Esophagus muscularis mucosa (tissue), 4 donors: ENCODE data around the gene ADGRG1. TPM values are rescaled to one million over a fixed set of nuclear protein-coding genes. Genes with fewer than 3 reads are reported as not detected.

Experiments used
- DNase-seq: peaks from one replicate; pipeline ENCODE4 v3.0.0-alpha.2; 2017; ENCODE audit errors: extremely low spot score
- H3K27ac ChIP-seq, 4 donors: fragments of 200-600 bp; sonication (generic); replicated peaks in 1 of 4; 1 replicate in 3 of 4; 2 replicates in 1 of 4; pipeline ENCODE4 v1.5.1; 2016 to 2019; ENCODE audit warnings: mild to moderate bottlenecking in 1 of 4
- H3K27me3 ChIP-seq, 4 donors: fragments of 200-600 bp; sonication (generic); one replicate each; pipeline versions ENCODE4 v1.5.1 to v1.6.0; 2016 to 2019
- H3K36me3 ChIP-seq, 4 donors: fragments of 200-600 bp; sonication (generic); one replicate each; pipeline ENCODE4 v1.5.1; 2016 to 2019
- H3K4me1 ChIP-seq, 4 donors: fragments of 200-600 bp; sonication (generic); one replicate each; pipeline ENCODE4 v1.5.1; 2016 to 2019
- H3K4me3 ChIP-seq, 4 donors: fragments of 200-600 bp; sonication (generic); 1 replicate in 2 of 4; 2 replicates in 2 of 4; pipeline ENCODE4 v1.5.1; 2016 to 2019; ENCODE audit warnings: mild to moderate bottlenecking in 4 of 4, moderate library complexity in 1 of 4
- H3K9me3 ChIP-seq, 4 donors: fragments of 200-600 bp; sonication (generic); 1 replicate in 3 of 4; 2 replicates in 1 of 4; pipeline ENCODE4 v1.5.1; 2016 to 2019
- EP300 ChIP-seq: sonication (generic); formaldehyde crosslinking; IDR thresholded peaks from one replicate; pipeline ENCODE4 v1.6.1; 2017; ENCODE audit warnings: antibody characterized with exemption
- POLR2A ChIP-seq: fragments of 450-650 bp; IDR thresholded peaks from one replicate; pipeline ENCODE4 v1.6.1; 2017; ENCODE audit warnings: antibody characterized with exemption, moderate library complexity, mild to moderate bottlenecking, low read depth
- POLR2AphosphoS5 ChIP-seq, 2 donors: sonication (generic); formaldehyde crosslinking; IDR thresholded peaks; one replicate each; pipeline ENCODE4 v1.6.1; 2017; ENCODE audit warnings: antibody characterized with exemption in 2 of 2
- WGBS: methylation state at CpG from one replicate; pipeline ENCODE4 v1.1.5; 2018; 5-methylcytosine and 5-hydroxymethylcytosine counted together
- intact Hi-C: fragments of 100-400 bp; cut with DNase I; formaldehyde crosslinking; loops from one replicate; pipeline ENCODE4 v1.15.1; 2023
- total RNA-seq, 4 donors: library from RNA; depleted of rRNA; stranded (reverse); fragments of >200 nt; gene quantifications; one replicate each; pipeline versions ENCODE4 v1.1.0 to v1.2.1, GENCODE V29; 2016
- TF ChIP-seq, protein P1 (sequence below), 3 experiments: fragments of 200-600 bp in 2 of 3; fragments of 450-650 bp in 1 of 3; sonication (generic) in 2 of 3; IDR thresholded peaks; one replicate each; pipeline ENCODE4 v1.5.1; 2017 to 2019; ENCODE audit warnings: antibody characterized with exemption in 3 of 3, mild to moderate bottlenecking in 2 of 3, moderate library complexity in 1 of 3

The ADGRG1 gene
- total RNA-seq, 4 donors from 2014 or later: 17.4 to 21.4 (median 19.1) TPM

GRCh38 chr16:57660715-57661463, 32.5 kb downstream of the ADGRG1 start:
- peaks cover 0 to 90% (median 17%) of the 10 kb centered on the region in 4 donors for H3K36me3 ChIP-seq
- no peak for DNase-seq
- H3K27me3 ChIP-seq: peaks cover 0 to 7% (median 0%) of the 10 kb centered on the region in 4 donors
- intact Hi-C loops: no loop called here
- TF ChIP-seq EP300 (no peak), POLR2A (no peak), POLR2AphosphoS5 (IDR thresholded peaks at IDR 0.05) (no peak)
- TF ChIP-seq, protein P1, sequence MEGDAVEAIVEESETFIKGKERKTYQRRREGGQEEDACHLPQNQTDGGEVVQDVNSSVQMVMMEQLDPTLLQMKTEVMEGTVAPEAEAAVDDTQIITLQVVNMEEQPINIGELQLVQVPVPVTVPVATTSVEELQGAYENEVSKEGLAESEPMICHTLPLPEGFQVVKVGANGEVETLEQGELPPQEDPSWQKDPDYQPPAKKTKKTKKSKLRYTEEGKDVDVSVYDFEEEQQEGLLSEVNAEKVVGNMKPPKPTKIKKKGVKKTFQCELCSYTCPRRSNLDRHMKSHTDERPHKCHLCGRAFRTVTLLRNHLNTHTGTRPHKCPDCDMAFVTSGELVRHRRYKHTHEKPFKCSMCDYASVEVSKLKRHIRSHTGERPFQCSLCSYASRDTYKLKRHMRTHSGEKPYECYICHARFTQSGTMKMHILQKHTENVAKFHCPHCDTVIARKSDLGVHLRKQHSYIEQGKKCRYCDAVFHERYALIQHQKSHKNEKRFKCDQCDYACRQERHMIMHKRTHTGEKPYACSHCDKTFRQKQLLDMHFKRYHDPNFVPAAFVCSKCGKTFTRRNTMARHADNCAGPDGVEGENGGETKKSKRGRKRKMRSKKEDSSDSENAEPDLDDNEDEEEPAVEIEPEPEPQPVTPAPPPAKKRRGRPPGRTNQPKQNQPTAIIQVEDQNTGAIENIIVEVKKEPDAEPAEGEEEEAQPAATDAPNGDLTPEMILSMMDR (IDR thresholded peaks at IDR 0.05): no peak
- no peak overlapping the region for H3K4me3 ChIP-seq
- H3K4me1 ChIP-seq: no peaks in the 10 kb centered on the region
- WGBS: 86% methylated on average over 10 of the region's 11 CpGs
- no peaks in the 10 kb centered on the region for H3K9me3 ChIP-seq
- no peak overlapping the region for H3K27ac ChIP-seq

DNA sequence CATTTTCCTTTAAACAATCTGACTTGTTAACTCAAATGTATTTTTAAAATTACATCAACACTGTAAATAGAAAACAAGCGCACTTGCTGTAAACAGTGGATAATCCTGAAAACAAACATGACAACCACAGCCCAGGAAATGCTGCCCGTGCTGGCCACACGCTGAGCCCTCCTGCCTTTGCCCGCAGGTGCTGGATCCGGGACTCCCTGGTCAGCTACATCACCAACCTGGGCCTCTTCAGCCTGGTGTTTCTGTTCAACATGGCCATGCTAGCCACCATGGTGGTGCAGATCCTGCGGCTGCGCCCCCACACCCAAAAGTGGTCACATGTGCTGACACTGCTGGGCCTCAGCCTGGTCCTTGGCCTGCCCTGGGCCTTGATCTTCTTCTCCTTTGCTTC, 33.1 kb downstream of the ADGRG1 start:
- 89% methylated on average over 7 of the region's 7 CpGs for WGBS
- intact Hi-C loops: no loop called here
- Histone ChIP-seq H3K36me3 (peaks cover 0 to 84% (median 17%) of the 10 kb centered on the region in 4 donors), H3K27me3 (peaks cover 0 to 3% (median 0%) of the 10 kb centered on the region in 4 donors), H3K4me3 (no peak overlapping the region), H3K4me1 (no peaks in the 10 kb centered on the region), H3K9me3 (no peaks in the 10 kb centered on the region), H3K27ac (no peak overlapping the region)
- TF ChIP-seq POLR2AphosphoS5 (IDR thresholded peaks at IDR 0.05) (no peak), EP300 (no peak), POLR2A (no peak)
- TF ChIP-seq, protein P1 (IDR thresholded peaks at IDR 0.05): no peak
- no peak for DNase-seq

GRCh38 chr16:57661936-57662906, 33.8 kb downstream of the ADGRG1 start:
- intact Hi-C loops: no loop called here
- DNase-seq: no peak
- Histone ChIP-seq H3K27ac (no peak overlapping the region), H3K4me3 (no peak overlapping the region), H3K4me1 (no peaks in the 10 kb centered on the region), H3K27me3 (peaks cover 0 to 2% (median 0%) of the 10 kb centered on the region in 4 donors), H3K9me3 (no peaks in the 10 kb centered on the region), H3K36me3 (peaks cover 0 to 77% (median 14%) of the 10 kb centered on the region in 4 donors)
- 90% methylated on average over 15 of the region's 20 CpGs for WGBS
- TF ChIP-seq EP300 (no peak), POLR2AphosphoS5 (IDR thresholded peaks at IDR 0.05) (no peak), POLR2A (no peak)
- TF ChIP-seq, protein P1 (IDR thresholded peaks at IDR 0.05): no peak

GRCh38 chr16:57663436-57663835, 35.0 kb downstream of the ADGRG1 start:
- DNase-seq: no peak
- H3K27ac ChIP-seq: no peak overlapping the region
- H3K4me1 ChIP-seq: peaks cover 0 to 3% (median 0%) of the 10 kb centered on the region in 4 donors
- H3K36me3 ChIP-seq: peaks cover 0 to 65% (median 13%) of the 10 kb centered on the region in 4 donors
- WGBS: 100% methylated on average over 3 of the region's 21 CpGs
- intact Hi-C loops: no loop called here
- TF ChIP-seq POLR2A (no peak), EP300 (no peak), POLR2AphosphoS5 (IDR thresholded peaks at IDR 0.05) (no peak)
- TF ChIP-seq, protein P1 (IDR thresholded peaks at IDR 0.05): no peak
- no peaks in the 10 kb centered on the region for H3K9me3 ChIP-seq
- no peak overlapping the region for H3K4me3 ChIP-seq
- peaks cover 0 to 13% (median 0%) of the 10 kb centered on the region in 4 donors for H3K27me3 ChIP-seq
